Stomach (tissue), 9 donors: ENCODE data around the gene DCP2. TPM values are rescaled to one million over a fixed set of nuclear protein-coding genes. Genes with fewer than 3 reads are reported as not detected.

Experiments
- DNase-seq, 2 donors: peaks; one replicate each; pipeline versions ENCODE4 v3.0.0 to v3.0.0-alpha.2; 2013 to 2019
- H3K27ac ChIP-seq, 5 donors: fragments of 200-600 bp in 4 of 5; sonication (generic) in 4 of 5; one replicate each; pipeline ENCODE4 v1.5.1; 2013 to 2019; ENCODE audit warnings: mild to moderate bottlenecking in 1 of 5, moderate library complexity in 1 of 5
- H3K27me3 ChIP-seq, 3 donors: fragments of 200-600 bp; sonication (generic); one replicate each; pipeline ENCODE4 v1.5.1; 2017 to 2019; ENCODE audit warnings: mixed run types in 1 of 3
- H3K36me3 ChIP-seq, 4 donors: fragments of 200-600 bp; sonication (generic); 1 replicate in 3 of 4; 2 replicates in 1 of 4; pipeline ENCODE4 v1.5.1; 2016 to 2019
- H3K4me1 ChIP-seq, 4 donors: fragments of 200-600 bp; sonication (generic); one replicate each; pipeline ENCODE4 v1.5.1; 2016 to 2019
- H3K4me3 ChIP-seq, 4 donors: fragments of 200-600 bp; sonication (generic) in 3 of 4; one replicate each; pipeline ENCODE4 v1.5.1; 2016 to 2019; ENCODE audit warnings: mild to moderate bottlenecking in 1 of 4
- H3K9me3 ChIP-seq, 4 donors: fragments of 200-600 bp; sonication (generic); one replicate each; pipeline ENCODE4 v1.5.1; 2016 to 2019
- EP300 ChIP-seq: sonication (generic); formaldehyde crosslinking; IDR thresholded peaks from one replicate; pipeline ENCODE4 v1.6.1; 2017; ENCODE audit warnings: antibody characterized with exemption
- POLR2A ChIP-seq, 4 donors: fragments of 450-650 bp; IDR thresholded peaks; one replicate each; pipeline ENCODE4 v1.6.1; 2016; ENCODE audit warnings: antibody characterized with exemption in 4 of 4, control low read depth in 2 of 4, mild to moderate bottlenecking in 1 of 4, moderate library complexity in 1 of 4
- POLR2AphosphoS5 ChIP-seq, 3 donors: sonication (generic); formaldehyde crosslinking; IDR thresholded peaks; one replicate each; pipeline ENCODE4 v1.6.1; 2016; ENCODE audit warnings: antibody characterized with exemption in 3 of 3
- WGBS, 5 donors: extraction: QIAGEN DNeasy Blood & Tissue Kit in 3 of 5; methylation state at CpG; one replicate each; pipeline versions ENCODE4 v1.1.5 to v1.1.7; 2013 to 2018; 5-methylcytosine and 5-hydroxymethylcytosine counted together
- intact Hi-C: fragments of 100-400 bp; cut with DNase I; formaldehyde crosslinking; loops from one replicate; pipeline ENCODE4 v1.15.1; 2023; ENCODE audit warnings: low total_unique reads
- polyA plus RNA-seq, 3 donors: library from polyadenylated mRNA; stranded (reverse); fragments of 200-250 nt; gene quantifications; one replicate each; pipeline ENCODE4 v1.2.3, GENCODE V29; 2013
- total RNA-seq, 5 donors: library from RNA; depleted of rRNA; stranded (reverse); fragments of >200 nt; gene quantifications; one replicate each; pipeline versions ENCODE4 v1.1.0 to v1.2.3, GENCODE V29; 2014 to 2016
- TF ChIP-seq, protein P1 (sequence below), 7 experiments: fragments of 450-650 bp in 4 of 7; fragments of 200-600 bp in 3 of 7; sonication (generic) in 3 of 7; IDR thresholded peaks; one replicate each; pipeline ENCODE4 v1.5.1; 2016 to 2019; ENCODE audit warnings: antibody characterized with exemption in 7 of 7, control low read depth in 2 of 7, mild to moderate bottlenecking in 1 of 7
- donor health status: healthy with polysubstance abuse.
- donor health status: Bipolar disorder and iron deficiency.
- donor health status: healthy.

Gene DCP2
- total and polyA plus RNA-seq, 8 donors, result 5.3 to 61.3 (median 7.2) TPM

DNA sequence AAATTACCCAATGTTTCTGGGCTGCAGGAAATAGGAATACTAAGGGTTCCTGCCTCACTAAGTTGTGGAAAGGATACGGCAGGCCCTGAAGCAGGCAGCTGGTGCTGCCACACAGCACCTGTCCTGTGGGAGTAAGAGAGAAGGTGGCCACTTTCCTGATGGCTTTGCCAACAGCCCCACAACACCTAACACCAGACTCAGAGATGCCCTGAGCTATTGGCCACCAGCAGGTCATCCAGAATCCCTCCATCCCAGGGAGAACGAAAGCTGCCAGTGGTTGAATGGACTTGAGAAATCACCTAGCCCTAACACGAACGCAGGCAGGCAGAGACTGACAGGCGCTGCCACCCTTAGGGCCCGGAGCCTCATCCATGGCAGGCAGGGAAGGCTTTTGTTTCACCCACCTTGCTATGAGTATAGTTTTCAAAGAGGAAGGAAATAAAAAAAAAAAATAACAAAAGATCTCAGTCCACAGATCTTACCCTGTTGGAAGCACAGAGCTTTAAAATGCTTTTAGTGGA, 82.2 kb downstream of the DCP2 start:
- WGBS, 5 donors, result 71 to 82% (median 75%) methylated on average over 6 of the region's 6 CpGs
- intact Hi-C loops, result no loop called here
- DNase-seq, result no peak

DNA sequence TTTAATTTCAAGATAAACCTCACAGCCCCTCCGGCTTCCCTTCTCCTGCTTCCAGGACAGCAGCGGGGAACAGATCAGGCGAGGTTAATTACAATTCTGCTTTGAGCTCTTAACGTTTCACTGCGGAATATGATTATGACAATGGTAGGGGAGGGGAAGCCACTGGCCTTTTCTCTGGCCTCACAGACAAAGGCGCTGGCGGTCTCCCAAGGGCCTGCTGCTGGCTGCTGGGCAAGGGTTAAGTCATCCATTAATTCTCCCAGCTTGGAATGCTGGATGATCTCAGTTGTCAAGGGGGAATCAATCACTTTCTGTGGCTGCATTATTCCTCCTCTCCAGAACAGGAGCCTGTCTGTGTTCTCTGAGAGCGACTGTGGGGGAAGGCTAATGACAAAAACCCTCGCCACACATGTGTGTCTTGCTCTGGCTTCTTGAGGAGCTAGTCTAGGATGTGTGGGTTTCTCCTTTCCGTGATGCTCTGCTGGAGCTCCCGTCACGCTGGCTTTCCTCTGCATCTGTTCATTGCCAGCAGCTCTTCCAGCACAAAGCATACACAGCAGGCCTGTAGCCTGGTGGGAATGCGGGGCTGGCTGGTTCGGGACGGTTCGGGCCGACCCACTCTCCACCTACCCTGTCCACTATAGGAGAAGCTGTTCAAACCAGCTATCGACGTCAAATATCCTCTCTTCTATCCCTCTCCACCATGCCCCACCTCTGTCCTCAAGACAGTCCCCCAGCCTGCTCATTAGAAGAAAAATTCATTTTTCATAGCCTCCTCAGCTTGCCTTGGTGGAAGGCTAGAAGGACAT, 82.8 kb downstream of the DCP2 start:
- H3K4me1 ChIP-seq, result peaks cover 0 to 10% (median 0%) of the 10 kb centered on the region in 4 donors
- no peak for TF ChIP-seq EP300
- TF ChIP-seq, protein P1, sequence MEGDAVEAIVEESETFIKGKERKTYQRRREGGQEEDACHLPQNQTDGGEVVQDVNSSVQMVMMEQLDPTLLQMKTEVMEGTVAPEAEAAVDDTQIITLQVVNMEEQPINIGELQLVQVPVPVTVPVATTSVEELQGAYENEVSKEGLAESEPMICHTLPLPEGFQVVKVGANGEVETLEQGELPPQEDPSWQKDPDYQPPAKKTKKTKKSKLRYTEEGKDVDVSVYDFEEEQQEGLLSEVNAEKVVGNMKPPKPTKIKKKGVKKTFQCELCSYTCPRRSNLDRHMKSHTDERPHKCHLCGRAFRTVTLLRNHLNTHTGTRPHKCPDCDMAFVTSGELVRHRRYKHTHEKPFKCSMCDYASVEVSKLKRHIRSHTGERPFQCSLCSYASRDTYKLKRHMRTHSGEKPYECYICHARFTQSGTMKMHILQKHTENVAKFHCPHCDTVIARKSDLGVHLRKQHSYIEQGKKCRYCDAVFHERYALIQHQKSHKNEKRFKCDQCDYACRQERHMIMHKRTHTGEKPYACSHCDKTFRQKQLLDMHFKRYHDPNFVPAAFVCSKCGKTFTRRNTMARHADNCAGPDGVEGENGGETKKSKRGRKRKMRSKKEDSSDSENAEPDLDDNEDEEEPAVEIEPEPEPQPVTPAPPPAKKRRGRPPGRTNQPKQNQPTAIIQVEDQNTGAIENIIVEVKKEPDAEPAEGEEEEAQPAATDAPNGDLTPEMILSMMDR (IDR thresholded peaks at IDR 0.05), result no peak
- TF ChIP-seq POLR2AphosphoS5 (IDR thresholded peaks at IDR 0.05), result no peak
- no peak for TF ChIP-seq POLR2A (IDR thresholded peaks at IDR 0.05)
- H3K27me3 ChIP-seq, result no peaks in the 10 kb centered on the region
- intact Hi-C loops, result no loop called here
- DNase-seq, result peak in 1 of 2 donors; percentile 77
- H3K36me3 ChIP-seq, result peaks cover 7 to 30% (median 19%) of the 10 kb centered on the region in 4 donors
- H3K9me3 ChIP-seq, result no peaks in the 10 kb centered on the region
- WGBS, 5 donors, result 55 to 80% (median 74%) methylated on average over 17 to 19 of the region's 19 CpGs
- H3K4me3 ChIP-seq, result no peak overlapping the region
- H3K27ac ChIP-seq, result no peak overlapping the region

More for the DNA sequence above, 82.2 kb downstream of the DCP2 start:
- TF ChIP-seq POLR2AphosphoS5 (IDR thresholded peaks at IDR 0.05) (no peak), POLR2A (IDR thresholded peaks at IDR 0.05) (no peak), EP300 (no peak)
- TF ChIP-seq, protein P1 (IDR thresholded peaks at IDR 0.05), result no peak
- no peak overlapping the region for H3K27ac ChIP-seq
- no peaks in the 10 kb centered on the region for H3K27me3 ChIP-seq
- peaks cover 0 to 10% (median 0%) of the 10 kb centered on the region in 4 donors for H3K4me1 ChIP-seq
- H3K4me3 ChIP-seq, result no peak overlapping the region
- peaks cover 5 to 24% (median 17%) of the 10 kb centered on the region in 4 donors for H3K36me3 ChIP-seq
- H3K9me3 ChIP-seq, result no peaks in the 10 kb centered on the region

DNA sequence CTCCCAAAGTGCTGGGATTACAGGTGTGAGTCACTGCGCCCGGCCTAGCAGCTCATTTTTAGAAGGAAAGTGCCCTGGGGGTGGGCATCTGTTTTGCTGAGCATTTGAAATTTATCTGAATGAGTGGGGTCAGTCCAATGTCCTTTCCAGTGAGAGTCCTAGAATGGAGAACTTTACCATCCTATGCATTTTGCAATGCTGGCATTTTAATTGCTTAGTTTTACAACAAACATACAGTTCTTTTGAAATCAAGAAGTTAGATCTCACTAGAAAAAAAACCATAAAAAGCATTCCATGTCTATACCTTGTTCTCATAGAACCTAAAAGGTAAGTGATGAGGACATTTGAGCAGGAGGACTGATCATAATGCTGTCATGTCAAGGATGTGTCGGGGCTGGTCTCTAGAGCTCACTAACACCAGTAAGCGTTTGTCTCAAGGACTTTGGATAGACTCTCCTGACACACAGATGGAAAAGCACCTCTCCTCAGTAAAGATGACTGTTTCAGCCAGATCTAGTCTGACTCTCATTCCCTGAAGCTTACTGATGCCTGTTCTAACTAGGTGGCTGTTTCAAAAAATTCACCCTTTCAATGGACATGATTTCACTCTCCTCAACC, 83.9 kb downstream of the DCP2 start:
- DNase-seq, result no peak
- Histone ChIP-seq H3K36me3 (peaks cover 7 to 27% (median 16%) of the 10 kb centered on the region in 4 donors), H3K27me3 (no peaks in the 10 kb centered on the region), H3K27ac (no peak overlapping the region), H3K4me1 (peaks cover 0 to 10% (median 0%) of the 10 kb centered on the region in 4 donors), H3K4me3 (no peak overlapping the region), H3K9me3 (no peaks in the 10 kb centered on the region)
- 88 to 97% (median 93%) methylated on average over 4 of the region's 4 CpGs for WGBS, 5 donors
- TF ChIP-seq, protein P1 (IDR thresholded peaks at IDR 0.05), result no peak
- TF ChIP-seq EP300 (no peak), POLR2AphosphoS5 (IDR thresholded peaks at IDR 0.05) (no peak), POLR2A (IDR thresholded peaks at IDR 0.05) (no peak)
- intact Hi-C loops, result no loop called here
